SK-N-MC (cell line): ENCODE measurements around the gene PRELID1.

Experiments used
- EZH2 ChIP-seq: fragments of 200-600 bp; sonication (generic); IDR thresholded peaks from one replicate; pipeline ENCODE4 v1.6.1; 2017; ENCODE audit warnings: antibody characterized with exemption
- FOXP2 ChIP-seq: optimal IDR thresholded peaks from 2 replicates; pipeline ENCODE3; 2011; ENCODE audit warnings: mild to moderate bottlenecking, moderate library complexity; ENCODE audit not compliant: insufficient read depth; ENCODE audit errors: extremely low read length, control extremely low read depth
- POLR2AphosphoS5 ChIP-seq: IDR thresholded peaks from 2 replicates; pipeline ENCODE4 v1.6.1; 2012; ENCODE audit warnings: mild to moderate bottlenecking, low read depth, low read length, borderline replicate concordance

GRCh38 chr5:177271113-177271512 lies 32.5 kb upstream of the PRELID1 start:
- TF ChIP-seq POLR2AphosphoS5 (no peak), EZH2 (no peak), FOXP2 (no peak)
